Endometrial microvascular endothelial cells (primary cell): ENCODE results near the gene KLHL13. TPM values are rescaled to one million over a fixed set of nuclear protein-coding genes. Genes with fewer than 3 reads are reported as not detected.
"Not testable (repeated sequence)": the region's sequence is repeated elsewhere in the genome, so short reads cannot be mapped to it uniquely, and the experiment has no call there.

Experiments used
- in situ Hi-C: cut with HindIII; loops from 2 replicates; pipeline ENCODE4 v1.10.0; 2017; ENCODE audit warnings: low sequenced_read_pairs, low pct_unique_long_range_greater_than_20kb; ENCODE audit errors: inconsistent ontology term
- total RNA-seq: library from RNA; depleted of rRNA; stranded (reverse); fragments of >200 nt; gene quantifications from one replicate; pipeline ENCODE4 v1.2.3, GENCODE V29; 2015; ENCODE audit errors: inconsistent ontology term

KLHL13 gene
- total RNA-seq, 1 donor from 2014 or later = 3.4 TPM

- in situ Hi-C loops = no loop called here
These were observed 180.5 kb downstream of the KLHL13 start for GRCh38 chrX:117936118-117936517.

- in situ Hi-C loops = not testable (repeated sequence)
These were observed 186.5 kb downstream of the KLHL13 start for GRCh38 chrX:117930116-117930515.

GRCh38 chrX:117919755-117920154, 196.9 kb downstream of the KLHL13 start:
- in situ Hi-C loops = no loop called here

GRCh38 chrX:117910216-117910615, 206.4 kb downstream of the KLHL13 start:
- in situ Hi-C loops = no loop called here

- in situ Hi-C loops = no loop called here
These were observed 218.4 kb downstream of the KLHL13 start for GRCh38 chrX:117898226-117898625.

GRCh38 chrX:117895418-117895817, 221.2 kb downstream of the KLHL13 start:
- in situ Hi-C loops = no loop called here

GRCh38 chrX:117892469-117892868, 224.1 kb downstream of the KLHL13 start:
- in situ Hi-C loops = no loop called here

GRCh38 chrX:117871796-117872195, 244.8 kb downstream of the KLHL13 start:
- in situ Hi-C loops = no loop called here

- in situ Hi-C loops = no loop called here
These were observed 256.1 kb downstream of the KLHL13 start for GRCh38 chrX:117860517-117860916.

- in situ Hi-C loops = no loop called here
These were observed 261.8 kb downstream of the KLHL13 start for GRCh38 chrX:117854806-117855205.

- in situ Hi-C loops = no loop called here
These were observed 265.6 kb downstream of the KLHL13 start for GRCh38 chrX:117851025-117851424.

Other genes starting within 250 kb of the KLHL13 start
- gene WDR44, start 229.3 kb upstream of the KLHL13 start, total RNA-seq = 10.4 TPM